Measurements from ENCODE around the gene MAN1C1. TPM values are rescaled to one million over a fixed set of nuclear protein-coding genes. Genes with fewer than 3 reads are reported as not detected.
"Not testable (repeated sequence)": the region's sequence is repeated elsewhere in the genome, so short reads cannot be mapped to it uniquely, and the experiment has no call there.

MAN1C1 gene
- polyA plus RNA-seq, 1 donor = 13.9 TPM

- no peak for DNase-seq
These were observed 79.2 kb downstream of the MAN1C1 start for GRCh38 chr1:25695771-25696311.

GRCh38 chr1:25696643-25697042, 80.1 kb downstream of the MAN1C1 start:
- DNase-seq = not testable (repeated sequence)

- no peak for DNase-seq
These were observed 81.0 kb downstream of the MAN1C1 start for GRCh38 chr1:25697435-25698217.

GRCh38 chr1:25698252-25698651, 81.7 kb downstream of the MAN1C1 start:
- no peak for DNase-seq

- DNase-seq = not testable (repeated sequence)
These were observed 82.5 kb downstream of the MAN1C1 start for GRCh38 chr1:25699059-25699458.

- peak; percentile 35 for DNase-seq
These were observed 83.0 kb downstream of the MAN1C1 start for GRCh38 chr1:25699500-25700143.

GRCh38 chr1:25700144-25700523, 83.5 kb downstream of the MAN1C1 start:
- no peak for DNase-seq

GRCh38 chr1:25700626-25701025, 84.0 kb downstream of the MAN1C1 start:
- DNase-seq = no peak

GRCh38 chr1:25701030-25701785, 84.6 kb downstream of the MAN1C1 start:
- DNase-seq = no peak

GRCh38 chr1:25702101-25702775, 85.6 kb downstream of the MAN1C1 start:
- no peak for DNase-seq

- no peak for DNase-seq
These were observed 86.5 kb downstream of the MAN1C1 start for GRCh38 chr1:25703041-25703440.

GRCh38 chr1:25703671-25704266, 87.2 kb downstream of the MAN1C1 start:
- no peak for DNase-seq

GRCh38 chr1:25704267-25704691, 87.7 kb downstream of the MAN1C1 start:
- no peak for DNase-seq

- DNase-seq = no peak
These were observed 89.1 kb downstream of the MAN1C1 start for GRCh38 chr1:25705699-25706098.

GRCh38 chr1:25706146-25707089, 89.8 kb downstream of the MAN1C1 start:
- no peak for DNase-seq

- no peak for DNase-seq
These were observed 90.9 kb downstream of the MAN1C1 start for GRCh38 chr1:25707280-25708016.

- no peak for DNase-seq
These were observed 94.2 kb downstream of the MAN1C1 start for GRCh38 chr1:25710583-25711347.

- DNase-seq = no peak
These were observed 95.1 kb downstream of the MAN1C1 start for GRCh38 chr1:25711555-25712298.

Measured in left kidney (tissue), 2 donors.